H1 (cell line): ENCODE data around the gene PTP4A1. TPM values are rescaled to one million over a fixed set of nuclear protein-coding genes. Genes with fewer than 3 reads are reported as not detected.

Experiments used
- CTCF ChIA-PET: fragments of 300-600 bp; sonication (Branson Sonifier 250); formaldehyde crosslinking; loops from one replicate; lab custom pipeline; 2021; ENCODE audit not compliant: partially characterized antibody; lab: Charles Lee
- POLR2A ChIA-PET: fragments of 300-600 bp; sonication (Branson Sonifier 250); formaldehyde crosslinking; loops from one replicate; lab custom pipeline; 2021; ENCODE audit warnings: inconsistent platforms; ENCODE audit not compliant: partially characterized antibody; lab: Charles Lee
- DNase-seq, 2 experiments: peaks; one replicate each; pipeline versions ENCODE4 v3.0.0 to v3.0.0-alpha.2; 2010 to 2022; ENCODE audit warnings: low spot score in 2 of 2, low read depth in 1 of 2, mixed read lengths in 1 of 2
- FAIRE-seq: peaks from 2 replicates; lab custom pipeline; 2011; peaks lifted over from hg19 to GRCh38; lab: Jason Lieb, UNC
- H2AFZ ChIP-seq: 2 replicates; pipeline ENCODE4 v1.8.1; 2012; ENCODE audit warnings: low read length, inconsistent platforms
- H2AK5ac ChIP-seq: 2 replicates; pipeline ENCODE4 v1.6.1; 2013; ENCODE audit warnings: low read depth, low read length
- H2BK120ac ChIP-seq: replicated peaks from 2 replicates; pipeline ENCODE3; 2013; ENCODE audit warnings: low read depth, low read length, inconsistent platforms
- H2BK12ac ChIP-seq: 2 replicates; pipeline ENCODE4 v1.6.1; 2013; ENCODE audit warnings: low read depth, low read length
- H2BK15ac ChIP-seq: 2 replicates; pipeline ENCODE4 v1.6.1; 2013; ENCODE audit warnings: low read length
- H2BK20ac ChIP-seq: 2 replicates; pipeline ENCODE4 v1.6.1; 2013; ENCODE audit warnings: low read length
- H2BK5ac ChIP-seq: 2 replicates; pipeline ENCODE4 v1.6.1; 2013; ENCODE audit warnings: low read depth, low read length
- H3K14ac ChIP-seq: 2 replicates; pipeline ENCODE4 v1.6.1; 2013; ENCODE audit warnings: inconsistent platforms; ENCODE audit not compliant: insufficient read length
- H3K18ac ChIP-seq: 2 replicates; pipeline ENCODE4 v1.6.1; 2013; ENCODE audit warnings: low read length; ENCODE audit errors: extremely low read depth
- H3K23ac ChIP-seq: 2 replicates; pipeline ENCODE4 v1.6.1; 2013; ENCODE audit warnings: inconsistent platforms; ENCODE audit not compliant: insufficient read length
- H3K23me2 ChIP-seq: 2 replicates; pipeline ENCODE4 v1.6.1; 2013; ENCODE audit warnings: low read depth, low read length
- H3K27ac ChIP-seq: 2 replicates; pipeline ENCODE4 v1.6.1; 2011; ENCODE audit warnings: low read depth, low read length, inconsistent platforms
- H3K27me3 ChIP-seq, 4 experiments: replicated peaks in 1 of 4; 1 replicate in 1 of 4; 2 replicates in 3 of 4; pipeline versions ENCODE4 v1.6.1 to v1.8.1; 2011 to 2013; ENCODE audit warnings: low read length in 3 of 4, mild to moderate bottlenecking in 3 of 4, inconsistent platforms in 2 of 4, mixed read lengths in 2 of 4, moderate library complexity in 1 of 4; ENCODE audit not compliant: control insufficient read depth in 3 of 4, insufficient read depth in 3 of 4; ENCODE audit errors: extremely low read depth in 1 of 4
- H3K36me3 ChIP-seq, 4 experiments: 2 replicates each; pipeline versions ENCODE4 v1.6.1 to v1.8.1; 2011 to 2013; ENCODE audit warnings: mild to moderate bottlenecking in 4 of 4, low read length in 3 of 4, moderate library complexity in 2 of 4, control low read depth in 1 of 4, inconsistent platforms in 1 of 4; ENCODE audit not compliant: insufficient read depth in 4 of 4, control insufficient read depth in 2 of 4
- H3K4ac ChIP-seq: replicated peaks from 2 replicates; pipeline ENCODE3; 2013; ENCODE audit warnings: low read length, low read depth, mixed read lengths, inconsistent platforms; ENCODE audit not compliant: insufficient read length
- H3K4me1 ChIP-seq, 4 experiments: replicated peaks in 1 of 4; 1 replicate in 1 of 4; 2 replicates in 3 of 4; pipeline versions ENCODE4 v1.6.1 to v1.8.1; 2011 to 2013; ENCODE audit warnings: low read length in 3 of 4, inconsistent platforms in 2 of 4, mixed read lengths in 1 of 4; ENCODE audit not compliant: insufficient read depth in 4 of 4, control insufficient read depth in 3 of 4
- H3K4me2 ChIP-seq, 2 experiments: 2 replicates each; pipeline versions ENCODE4 v1.6.1 to v1.8.1; 2011 to 2013; ENCODE audit warnings: low read depth in 2 of 2, low read length in 2 of 2, control low read depth in 1 of 2, inconsistent platforms in 1 of 2, mild to moderate bottlenecking in 1 of 2; ENCODE audit not compliant: insufficient read depth in 1 of 2
- H3K4me3 ChIP-seq, 4 experiments: fragments of 200-600, 300-600 bp in 1 of 4; sonication (generic), shearing (Covaris generic), sonication (Bioruptor Twin) in 1 of 4; 2 replicates each; pipeline versions ENCODE4 v1.5.1 to v1.8.1; 2011 to 2016; ENCODE audit warnings: low read length in 4 of 4, low read depth in 3 of 4, control low read depth in 2 of 4, inconsistent platforms in 2 of 4, mild to moderate bottlenecking in 2 of 4, mixed read lengths in 1 of 4, moderate library complexity in 1 of 4; ENCODE audit not compliant: insufficient read depth in 2 of 4; ENCODE audit errors: extremely low read depth in 1 of 4
- H3K56ac ChIP-seq: replicated peaks from 2 replicates; pipeline ENCODE3; 2013; ENCODE audit warnings: low read depth, mild to moderate bottlenecking, mixed read lengths, low read length, inconsistent platforms; ENCODE audit not compliant: insufficient read length
- H3K79me1 ChIP-seq: 2 replicates; pipeline ENCODE4 v1.6.1; 2013; ENCODE audit warnings: low read depth, low read length, control low read depth
- H3K79me2 ChIP-seq, 2 experiments: 2 replicates each; pipeline versions ENCODE4 v1.6.1 to v1.8.1; 2012 to 2013; ENCODE audit warnings: low read length in 2 of 2, mild to moderate bottlenecking in 2 of 2, inconsistent platforms in 1 of 2; ENCODE audit not compliant: insufficient read depth in 2 of 2, control insufficient read depth in 1 of 2
- H3K9ac ChIP-seq, 4 experiments: replicated peaks in 1 of 4; 1 replicate in 1 of 4; 2 replicates in 3 of 4; pipeline versions ENCODE4 v1.6.1 to v1.8.1; 2011 to 2013; ENCODE audit warnings: low read depth in 3 of 4, low read length in 3 of 4, control low read depth in 2 of 4, mild to moderate bottlenecking in 2 of 4, moderate library complexity in 2 of 4, inconsistent platforms in 1 of 4; ENCODE audit errors: extremely low read depth in 1 of 4
- H3K9me3 ChIP-seq, 2 experiments: 2 replicates each; pipeline versions ENCODE4 v1.6.1 to v1.8.1; 2012 to 2013; ENCODE audit warnings: mild to moderate bottlenecking in 2 of 2, moderate library complexity in 2 of 2, control low read depth in 1 of 2, inconsistent platforms in 1 of 2, low read depth in 1 of 2, low read length in 1 of 2, mixed read lengths in 1 of 2; ENCODE audit not compliant: insufficient read depth in 2 of 2
- H4K20me1 ChIP-seq, 2 experiments: replicated peaks in 1 of 2; 2 replicates each; pipeline versions ENCODE3 to v1.8.1; 2011 to 2013; ENCODE audit warnings: inconsistent platforms in 2 of 2, low read length in 2 of 2, mild to moderate bottlenecking in 1 of 2; ENCODE audit not compliant: insufficient read depth in 2 of 2, control insufficient read depth in 1 of 2
- H4K5ac ChIP-seq: 2 replicates; pipeline ENCODE4 v1.6.1; 2013; ENCODE audit warnings: low read length, low read depth, mixed read lengths, inconsistent platforms; ENCODE audit not compliant: insufficient read length
- H4K8ac ChIP-seq: 2 replicates; pipeline ENCODE4 v1.8.0; 2013; ENCODE audit warnings: mild to moderate bottlenecking, moderate library complexity, low read length, inconsistent platforms; ENCODE audit not compliant: insufficient read depth; ENCODE audit errors: extremely low read depth
- H4K91ac ChIP-seq: replicated peaks from 2 replicates; pipeline ENCODE3; 2013; ENCODE audit warnings: low read length, mixed read lengths, inconsistent platforms; ENCODE audit not compliant: insufficient read length
- ATF2 ChIP-seq: IDR thresholded peaks from 2 replicates; pipeline ENCODE4 v1.6.1; 2012; ENCODE audit warnings: low read length, inconsistent platforms
- CHD1 ChIP-seq: IDR thresholded peaks from 2 replicates; pipeline ENCODE4 v1.6.1; 2012; ENCODE audit warnings: low read depth, low read length, improper control_type of control experiment
- EP300 ChIP-seq, 2 experiments: IDR thresholded peaks; 1 replicate in 1 of 2; 2 replicates in 1 of 2; pipeline ENCODE4 v1.6.1; 2011 to 2012; ENCODE audit warnings: low read depth in 2 of 2, low read length in 2 of 2, mild to moderate bottlenecking in 2 of 2, borderline replicate concordance in 1 of 2, inconsistent platforms in 1 of 2, moderate library complexity in 1 of 2
- GABPA ChIP-seq: IDR thresholded peaks from 2 replicates; pipeline ENCODE4 v1.6.1; 2011; ENCODE audit warnings: mild to moderate bottlenecking, low read length, moderate library complexity, borderline replicate concordance; ENCODE audit not compliant: insufficient read depth
- HDAC2 ChIP-seq, 2 experiments: fragments of 300-600 bp in 1 of 2; sonication (generic) in 1 of 2; IDR thresholded peaks; 2 replicates each; pipeline ENCODE4 v1.6.1; 2011 to 2012; ENCODE audit warnings: low read depth in 2 of 2, low read length in 2 of 2, mild to moderate bottlenecking in 2 of 2, moderate library complexity in 2 of 2, borderline replicate concordance in 1 of 2, inconsistent platforms in 1 of 2
- HDAC6 ChIP-seq: IDR thresholded peaks from one replicate; pipeline ENCODE4 v1.7.1; 2012; ENCODE audit warnings: low read depth, mild to moderate bottlenecking, inconsistent platforms, low read length, moderate library complexity
- RFX5 ChIP-seq: IDR thresholded peaks from 2 replicates; pipeline ENCODE4 v1.6.1; 2011; ENCODE audit warnings: low read depth, low read length, improper control_type of control experiment, borderline replicate concordance
- WGBS, 2 experiments: shearing (Covaris generic) in 1 of 2; methylation state at CpG; one replicate each; pipeline versions ENCODE4 v1.1.6 to v1.1.7; 2013 to 2015; ENCODE audit warnings: low lambda C conversion rate in 2 of 2, mixed read lengths in 2 of 2, inconsistent platforms in 1 of 2, low coverage in 1 of 2, missing lambda C conversion rate in 1 of 2; ENCODE audit not compliant: insufficient replicate concordance in 2 of 2, insufficient coverage in 1 of 2, insufficient read length in 1 of 2; ENCODE audit errors: extremely low coverage in 1 of 2, missing lambda C conversion rate in 1 of 2; 5-methylcytosine and 5-hydroxymethylcytosine counted together
- polyA plus RNA-seq, 7 experiments: library from polyadenylated mRNA; depleted of rRNA in 3 of 7; stranded (reverse) in 5 of 7; unstranded in 2 of 7; fragments of >200 nt in 5 of 7; fragments of 200-250 nt in 2 of 7; gene quantifications; 1 replicate in 5 of 7; 2 replicates in 1 of 7; 4 replicates in 1 of 7; pipeline versions ENCODE4 v1.2.1 to v1.2.3, GENCODE V29; 2011 to 2013; ENCODE audit warnings: missing spikeins in 2 of 7, mixed read lengths in 2 of 7
- total RNA-seq: library from RNA; stranded (reverse); fragmentation: NEBNext Ultra II Directional; extraction: Animal tissue kit (Norgen Biotek cat#: 25700); gene quantifications from 2 replicates; pipeline ENCODE4 v1.2.1, GENCODE V29; 2021

Gene PTP4A1
- total and polyA plus RNA-seq, 2 of the 8 experiments (the other 6 are each of a cell fraction or from before 2014, with no cell fraction given): 21.1 to 76.3 TPM

GRCh38 chr6:63592886-63593285 lies 20.6 kb downstream of the PTP4A1 start:
- 89% methylated on average over 7 of the region's 7 CpGs; no CpG with 5 or more reads in 1 of the 2 experiments for WGBS, 2 experiments
- no peak overlapping the region for H3K4me3 ChIP-seq
- no peak for FAIRE-seq
- H3K4me2 ChIP-seq: no peak overlapping the region
- H3K4me1 ChIP-seq: peaks cover 0 to 4% (median 1%) of the 10 kb centered on the region in 4 experiments; a peak in 3 of 7 replicates
- no peak overlapping the region for H2BK5ac ChIP-seq
- H2AK5ac ChIP-seq: no peak overlapping the region
- no peak overlapping the region for H3K56ac ChIP-seq
- no peak overlapping the region for H3K18ac ChIP-seq
- no peak overlapping the region for H3K14ac ChIP-seq
- no peak overlapping the region for H3K27ac ChIP-seq
- H4K20me1 ChIP-seq: no peaks in the 10 kb centered on the region
- no peak overlapping the region for H3K9ac ChIP-seq
- CTCF ChIA-PET: interaction anchor here (0.6 to 1.7 kb wide), 3 partner anchors 19 to 1497 kb away, joined by 3 to 8 read pairs (median 4); no protein-coding TSS in a partner anchor
- POLR2A ChIA-PET: interaction anchor here (1.8 kb wide), 1 partner anchor 9 kb away, joined by 7 read pairs; no protein-coding TSS in a partner anchor
- no peak overlapping the region for H2AFZ ChIP-seq
- no peaks in the 10 kb centered on the region; the same call in 1 of the 2 replicates for H3K23me2 ChIP-seq
- no peak for DNase-seq
- no peak overlapping the region for H3K23ac ChIP-seq
- no peaks in the 10 kb centered on the region for H3K9me3 ChIP-seq
- H4K8ac ChIP-seq: no peak overlapping the region
- H2BK15ac ChIP-seq: no peak overlapping the region
- no peaks in the 10 kb centered on the region for H3K79me1 ChIP-seq
- H2BK20ac ChIP-seq: no peak overlapping the region
- no peaks in the 10 kb centered on the region for H3K27me3 ChIP-seq
- no peaks in the 10 kb centered on the region for H3K79me2 ChIP-seq
- no peak overlapping the region for H2BK120ac ChIP-seq
- no peak overlapping the region for H4K5ac ChIP-seq
- no peaks in the 10 kb centered on the region for H3K36me3 ChIP-seq
- H3K4ac ChIP-seq: no peak overlapping the region
- H2BK12ac ChIP-seq: no peak overlapping the region
- H4K91ac ChIP-seq: no peak overlapping the region
- TF ChIP-seq ATF2: no peak
- TF ChIP-seq HDAC2 (IDR thresholded peaks at IDR 0.05; ENCODE audit: borderline replicate concordance in 1 of 2, low read depth in 2 of 2, low read length in 2 of 2): no peak
- no peak for TF ChIP-seq RFX5
- no peak for TF ChIP-seq EP300 (IDR thresholded peaks at IDR 0.05; ENCODE audit: borderline replicate concordance in 1 of 2, low read depth in 2 of 2, low read length in 2 of 2)
- no peak for TF ChIP-seq GABPA
- no peak for TF ChIP-seq CHD1
- no peak for TF ChIP-seq HDAC6
